Measurements from ENCODE around the gene IDH3A. TPM values are rescaled to one million over a fixed set of nuclear protein-coding genes. Genes with fewer than 3 reads are reported as not detected.
A peak's percentile ranks its signal among the peaks of the same experiment; 100 is the strongest.

Gene IDH3A
- polyA plus RNA-seq, 3 donors: 46.5 to 85.0 (median 74.0) TPM

DNA sequence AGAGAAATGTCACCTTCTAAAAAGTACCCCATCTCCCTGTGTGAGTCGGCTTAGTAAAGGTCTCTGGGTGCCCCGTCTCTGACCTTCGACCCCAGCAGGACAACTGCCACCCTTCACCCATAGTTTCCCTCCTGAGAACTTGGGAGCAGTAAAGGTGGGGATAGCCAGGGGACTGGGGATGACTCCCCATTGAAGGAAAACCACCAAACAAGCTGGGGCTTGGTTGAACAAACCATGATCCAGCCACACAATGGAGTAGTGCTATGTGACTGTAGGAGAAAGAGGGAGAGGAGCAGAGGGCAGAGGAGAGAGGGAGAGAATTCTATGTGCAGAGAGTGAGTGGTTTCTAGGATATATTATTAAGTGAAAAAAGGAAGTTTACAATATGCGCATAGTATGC lies 33.7 kb downstream of the IDH3A start:
- no peaks in the 10 kb centered on the region for H3K36me3 ChIP-seq (replicated peaks in 1 of 2; ENCODE audit: control insufficient read depth in 1 of 2, insufficient read depth in 2 of 2, low read length in 2 of 2)
- H3K4me1 ChIP-seq (ENCODE audit: control insufficient read depth in 1 of 2, insufficient read depth in 2 of 2, low read length in 2 of 2): no peaks in the 10 kb centered on the region
- H3K27me3 Mint-ChIP-seq (ENCODE audit: low read depth in 3 of 3): peaks cover 0 to 4% (median 2%) of the 10 kb centered on the region in 3 donors
- H3K9me3 Mint-ChIP-seq: peaks cover 4 to 8% (median 6%) of the 10 kb centered on the region in 7 donors
- H3K79me2 ChIP-seq (ENCODE audit: insufficient read depth, low read length): no peaks in the 10 kb centered on the region
- no peaks in the 10 kb centered on the region for H3K27me3 ChIP-seq (ENCODE audit: control insufficient read depth in 2 of 2, insufficient read depth in 2 of 2, low read length in 2 of 2)
- no CpG with 5 or more reads among the region's 4 CpGs for WGBS (ENCODE audit: insufficient coverage)
- no peak overlapping the region for H3K4me3 Mint-ChIP-seq
- no peak overlapping the region for H3K4me2 ChIP-seq (replicated peaks; ENCODE audit: extremely low read depth, low read length, poor library complexity, severe bottlenecking)
- intact Hi-C loops (cut with micrococcal nuclease): no loop called here
- H2AFZ ChIP-seq (ENCODE audit: insufficient read depth, low read depth, low read length, poor library complexity, severe bottlenecking): no peak overlapping the region
- H4K20me1 ChIP-seq (ENCODE audit: insufficient read depth, low read length): no peaks in the 10 kb centered on the region
- H3K4me3 ChIP-seq (replicated peaks in 1 of 3; ENCODE audit: low read depth in 2 of 3, low read length in 3 of 3): no peak overlapping the region
- H3K36me3 Mint-ChIP-seq: no peaks in the 10 kb centered on the region
- no peak overlapping the region for H3K27ac ChIP-seq (ENCODE audit: low read depth in 1 of 2, low read length in 2 of 2)
- peak overlapping the region in 1 of 7 donors; percentile 16 for H3K27ac Mint-ChIP-seq
- H3K4me1 Mint-ChIP-seq: no peaks in the 10 kb centered on the region
- H3K9me3 ChIP-seq (replicated peaks in 1 of 2; ENCODE audit: control insufficient read depth in 1 of 2, insufficient read depth in 1 of 2, low read length in 2 of 2): no peaks in the 10 kb centered on the region
- no peak for DNase-seq
- no peak overlapping the region for H3K9ac ChIP-seq (ENCODE audit: insufficient read depth, low read length, poor library complexity, severe bottlenecking)
- TF ChIP-seq, protein P1, sequence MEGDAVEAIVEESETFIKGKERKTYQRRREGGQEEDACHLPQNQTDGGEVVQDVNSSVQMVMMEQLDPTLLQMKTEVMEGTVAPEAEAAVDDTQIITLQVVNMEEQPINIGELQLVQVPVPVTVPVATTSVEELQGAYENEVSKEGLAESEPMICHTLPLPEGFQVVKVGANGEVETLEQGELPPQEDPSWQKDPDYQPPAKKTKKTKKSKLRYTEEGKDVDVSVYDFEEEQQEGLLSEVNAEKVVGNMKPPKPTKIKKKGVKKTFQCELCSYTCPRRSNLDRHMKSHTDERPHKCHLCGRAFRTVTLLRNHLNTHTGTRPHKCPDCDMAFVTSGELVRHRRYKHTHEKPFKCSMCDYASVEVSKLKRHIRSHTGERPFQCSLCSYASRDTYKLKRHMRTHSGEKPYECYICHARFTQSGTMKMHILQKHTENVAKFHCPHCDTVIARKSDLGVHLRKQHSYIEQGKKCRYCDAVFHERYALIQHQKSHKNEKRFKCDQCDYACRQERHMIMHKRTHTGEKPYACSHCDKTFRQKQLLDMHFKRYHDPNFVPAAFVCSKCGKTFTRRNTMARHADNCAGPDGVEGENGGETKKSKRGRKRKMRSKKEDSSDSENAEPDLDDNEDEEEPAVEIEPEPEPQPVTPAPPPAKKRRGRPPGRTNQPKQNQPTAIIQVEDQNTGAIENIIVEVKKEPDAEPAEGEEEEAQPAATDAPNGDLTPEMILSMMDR (IDR thresholded peaks at IDR 0.05): no peak

DNA sequence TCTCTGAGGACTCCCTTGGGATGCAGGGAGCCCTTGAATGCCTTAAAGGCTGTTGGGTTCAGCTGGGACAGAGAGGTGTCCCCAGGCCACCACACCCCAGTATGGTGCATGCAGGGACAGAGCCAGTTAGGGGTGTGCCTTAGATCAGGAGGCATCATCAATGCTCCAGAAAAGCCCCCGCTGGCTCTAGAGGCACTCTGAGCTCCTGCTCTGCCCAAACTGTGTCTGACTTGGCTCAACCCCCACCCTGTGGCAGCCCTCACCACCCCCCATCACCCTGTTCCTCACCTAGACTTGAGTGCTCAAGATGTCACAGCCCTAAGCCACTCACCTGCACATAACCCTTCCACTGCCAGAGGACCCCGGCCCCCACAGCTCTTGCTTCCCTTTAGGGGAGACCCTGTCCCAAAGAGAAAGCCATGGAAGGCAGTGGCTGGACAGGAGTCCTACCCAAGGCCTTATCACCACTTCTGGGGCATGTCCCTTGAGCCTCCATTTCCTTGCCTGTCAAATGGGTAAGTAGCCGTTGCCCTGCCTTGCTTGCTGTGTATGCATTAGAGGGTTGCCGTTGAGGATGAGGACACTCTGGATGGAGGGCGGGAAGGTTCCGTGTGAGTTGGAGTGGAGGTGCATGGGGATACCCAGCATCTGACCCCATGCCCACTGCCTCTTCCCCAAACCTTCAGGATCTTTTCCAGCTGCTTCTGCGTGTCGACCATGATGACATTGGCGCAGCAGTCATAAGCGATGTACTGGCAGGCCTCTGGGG lies 43.8 kb downstream of the IDH3A start:
- TF ChIP-seq, protein P1 (IDR thresholded peaks at IDR 0.05): no peak
- peaks cover 0 to 4% (median 0%) of the 10 kb centered on the region in 7 donors for H3K9me3 Mint-ChIP-seq
- no peaks in the 10 kb centered on the region for H3K36me3 ChIP-seq (replicated peaks in 1 of 2; ENCODE audit: control insufficient read depth in 1 of 2, insufficient read depth in 2 of 2, low read length in 2 of 2)
- H3K36me3 Mint-ChIP-seq: no peaks in the 10 kb centered on the region
- H3K9me3 ChIP-seq (replicated peaks in 1 of 2; ENCODE audit: control insufficient read depth in 1 of 2, insufficient read depth in 1 of 2, low read length in 2 of 2): no peaks in the 10 kb centered on the region
- peaks cover 0 to 7% (median 0%) of the 10 kb centered on the region in 3 donors for H3K27me3 Mint-ChIP-seq (ENCODE audit: low read depth in 3 of 3)
- H3K79me2 ChIP-seq (ENCODE audit: insufficient read depth, low read length): no peaks in the 10 kb centered on the region
- H3K4me1 ChIP-seq (ENCODE audit: control insufficient read depth in 1 of 2, insufficient read depth in 2 of 2, low read length in 2 of 2): peaks cover 0 to 3% of the 10 kb centered on the region in 2 donors
- H3K4me1 Mint-ChIP-seq: peaks cover 8% of the 10 kb centered on the region
- H3K9ac ChIP-seq (ENCODE audit: insufficient read depth, low read length, poor library complexity, severe bottlenecking): no peak overlapping the region
- no peak overlapping the region for H3K4me3 Mint-ChIP-seq
- H3K4me3 ChIP-seq (replicated peaks in 1 of 3; ENCODE audit: low read depth in 2 of 3, low read length in 3 of 3): no peak overlapping the region
- H4K20me1 ChIP-seq (ENCODE audit: insufficient read depth, low read length): no peaks in the 10 kb centered on the region
- H3K27ac ChIP-seq (ENCODE audit: low read depth in 1 of 2, low read length in 2 of 2): no peak overlapping the region
- H3K4me2 ChIP-seq (replicated peaks; ENCODE audit: extremely low read depth, low read length, poor library complexity, severe bottlenecking): no peak overlapping the region
- intact Hi-C loops (cut with micrococcal nuclease): no loop called here
- WGBS (ENCODE audit: insufficient coverage): 100% methylated on average over 1 of the region's 10 CpGs
- no peak for DNase-seq
- no peak overlapping the region for H3K27ac Mint-ChIP-seq
- no peaks in the 10 kb centered on the region for H3K27me3 ChIP-seq (ENCODE audit: control insufficient read depth in 2 of 2, insufficient read depth in 2 of 2, low read length in 2 of 2)
- no peak overlapping the region for H2AFZ ChIP-seq (ENCODE audit: insufficient read depth, low read depth, low read length, poor library complexity, severe bottlenecking)

Data from CD14-positive monocyte (primary cell).